GM18505 (cell line): Measurements from ENCODE around the gene AKAP6.
"Not testable (repeated sequence)": the region's sequence is repeated elsewhere in the genome, so short reads cannot be mapped to it uniquely, and the experiment has no call there.

Source experiments
- ATAC-seq: cut with Tn5 transposase; IDR thresholded peaks from one replicate; pipeline ENCODE4 v1.9.1; 2021; ENCODE audit not compliant: unreplicated experiment
- POLR2A ChIP-seq: IDR thresholded peaks from 4 replicates; pipeline ENCODE4 v1.6.1; 2011; ENCODE audit warnings: borderline replicate concordance; ENCODE audit not compliant: insufficient read depth, insufficient read length; ENCODE audit errors: extremely low read depth

The AKAP6 gene

DNA sequence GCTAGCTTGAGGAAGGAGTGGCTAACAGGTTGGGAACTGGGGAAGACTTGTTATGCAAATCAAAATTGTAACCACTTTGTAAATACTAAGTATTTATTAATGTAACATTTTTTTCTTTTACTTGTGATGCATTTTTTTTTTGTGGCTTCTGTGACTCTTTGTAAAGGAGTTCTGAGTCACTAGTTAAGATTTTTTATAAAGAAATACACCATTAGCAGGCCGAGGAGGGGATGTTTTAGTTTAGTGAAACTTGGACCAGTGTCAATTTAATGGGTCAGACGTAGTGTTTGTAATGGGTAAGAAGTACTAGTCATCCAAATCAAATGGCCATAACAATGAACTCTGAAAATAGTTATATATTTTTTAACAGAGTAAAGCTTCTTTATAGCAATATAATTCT, 43.1 kb downstream of the AKAP6 start:
- TF ChIP-seq POLR2A, result no peak

DNA sequence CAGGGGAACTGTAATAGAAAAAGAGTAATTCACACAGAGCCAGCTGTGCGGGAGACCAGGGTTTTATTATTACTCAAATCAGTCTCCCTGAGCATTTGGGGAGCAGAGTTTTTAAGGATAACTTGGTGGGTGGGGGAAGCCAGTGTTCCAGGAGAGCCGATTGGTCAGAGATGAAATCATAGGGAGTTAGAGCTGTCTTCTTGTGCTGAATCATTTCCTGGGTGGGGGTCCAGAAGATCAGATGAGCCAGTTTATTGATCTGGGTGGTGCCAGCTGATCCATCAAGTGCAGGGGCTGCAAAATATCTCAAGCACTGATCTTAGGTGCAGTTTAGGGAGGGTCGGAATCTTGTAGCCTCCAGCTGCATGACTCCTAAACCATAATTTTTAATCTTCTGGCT, 44.1 kb downstream of the AKAP6 start:
- not testable (repeated sequence) for ATAC-seq

More for the DNA sequence above, 43.1 kb downstream of the AKAP6 start:
- no peak for ATAC-seq

DNA sequence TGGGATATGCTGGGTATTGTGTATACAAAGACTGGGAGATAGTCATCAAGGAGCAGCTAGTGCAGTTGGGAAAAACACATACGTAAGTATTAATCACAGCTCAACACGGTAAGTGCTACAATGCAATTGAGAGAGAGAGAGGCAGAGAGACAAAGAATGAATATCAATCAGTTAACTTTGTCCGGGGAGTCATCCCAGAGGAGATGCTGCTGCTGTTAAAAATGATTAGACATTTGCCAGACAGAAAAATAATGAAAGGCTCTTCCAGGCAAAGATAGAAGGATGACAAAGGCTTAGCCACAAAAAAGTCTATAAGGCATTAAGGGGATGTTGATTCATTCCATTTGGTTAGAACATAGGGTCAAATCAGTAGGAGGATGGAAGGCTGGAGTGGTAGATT, 45.1 kb downstream of the AKAP6 start:
- ATAC-seq, result no peak
- TF ChIP-seq POLR2A, result no peak

DNA sequence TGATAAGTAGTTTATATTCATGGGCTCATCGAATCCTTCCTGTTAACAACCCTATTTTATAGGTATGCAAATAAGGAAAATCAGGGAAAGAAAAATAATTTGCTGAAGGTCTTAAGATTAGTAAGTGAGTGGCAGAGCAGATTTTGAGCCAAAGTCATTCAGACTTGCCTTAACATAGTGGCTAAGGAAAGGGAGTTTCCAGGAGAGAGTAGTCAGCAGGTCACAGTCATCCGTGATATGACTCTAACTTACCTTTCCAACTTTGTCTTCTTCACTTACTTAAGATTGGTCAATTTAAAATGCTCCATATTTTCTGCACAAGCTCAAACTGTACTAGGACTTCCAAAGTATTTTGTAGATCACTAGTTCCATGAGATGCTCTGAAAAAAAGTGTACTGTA, 46.6 kb downstream of the AKAP6 start:
- ATAC-seq, result no peak
- no peak for TF ChIP-seq POLR2A

DNA sequence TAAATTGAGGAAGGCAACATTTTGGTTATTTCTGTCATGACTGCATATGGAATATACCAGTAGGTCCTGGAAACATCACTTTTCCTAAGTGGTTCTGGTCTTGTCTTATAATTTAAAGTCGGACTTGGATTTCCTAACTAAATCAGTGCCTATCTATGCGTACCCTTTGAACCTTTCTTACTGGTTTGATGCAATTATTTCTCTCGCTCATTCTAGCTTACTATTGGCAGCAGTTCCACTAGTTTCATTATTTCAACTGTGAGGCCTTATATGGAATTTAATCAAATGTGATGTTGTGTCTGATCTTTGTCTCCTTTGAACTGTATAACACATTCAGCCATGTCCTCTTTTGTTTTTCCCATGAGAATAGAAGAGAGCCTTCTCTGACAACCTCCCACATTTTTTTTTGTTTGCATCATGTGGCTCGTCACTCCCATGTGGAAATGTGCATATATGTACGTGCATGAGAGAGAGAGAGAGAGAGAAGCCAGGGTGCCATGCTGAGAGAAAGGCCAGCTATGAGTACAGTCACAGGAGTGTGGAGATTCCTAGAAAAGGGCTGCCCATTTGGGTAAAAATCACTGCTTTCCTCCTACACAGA, 48.0 kb downstream of the AKAP6 start:
- ATAC-seq, result no peak
- TF ChIP-seq POLR2A, result no peak

DNA sequence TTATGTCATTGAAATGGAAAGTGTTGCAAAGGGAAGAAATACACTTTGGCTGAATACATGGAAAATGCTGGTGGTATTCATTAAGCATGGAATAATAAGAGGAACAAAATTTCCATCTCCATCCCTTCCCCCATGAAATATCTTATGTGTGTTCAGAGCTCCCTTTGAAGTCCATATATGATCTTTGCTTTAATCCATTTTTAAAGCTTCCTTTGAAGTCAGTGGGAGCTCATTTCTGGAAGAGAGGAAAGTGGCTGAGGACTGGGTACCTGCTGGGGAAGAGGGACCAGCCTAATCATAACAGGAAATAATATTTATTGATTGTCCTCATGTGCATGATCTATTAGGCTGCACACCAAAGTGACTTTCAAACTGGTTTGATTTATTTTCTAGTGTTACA, 49.2 kb downstream of the AKAP6 start:
- no peak for TF ChIP-seq POLR2A

DNA sequence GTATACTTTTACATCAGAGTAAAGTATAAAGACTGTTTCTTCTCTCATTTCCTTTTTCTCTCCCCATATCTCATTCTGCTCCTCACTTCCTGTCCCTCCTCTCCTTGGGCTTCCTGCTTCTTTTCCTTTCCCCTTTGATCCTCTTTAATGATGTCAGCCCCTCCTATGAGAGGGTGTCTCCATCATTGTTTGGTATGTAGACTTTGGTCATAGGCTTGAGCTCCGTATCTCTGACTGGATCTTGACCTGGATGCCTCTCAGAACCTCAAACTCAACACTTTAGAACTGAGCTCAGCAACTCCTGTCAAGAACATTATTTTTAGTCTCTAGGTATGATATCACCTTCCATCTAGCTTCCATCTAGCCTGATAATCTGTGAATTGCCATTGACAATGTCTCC, 50.3 kb downstream of the AKAP6 start:
- no peak for ATAC-seq

More for the DNA sequence above, 49.2 kb downstream of the AKAP6 start:
- no peak for ATAC-seq

DNA sequence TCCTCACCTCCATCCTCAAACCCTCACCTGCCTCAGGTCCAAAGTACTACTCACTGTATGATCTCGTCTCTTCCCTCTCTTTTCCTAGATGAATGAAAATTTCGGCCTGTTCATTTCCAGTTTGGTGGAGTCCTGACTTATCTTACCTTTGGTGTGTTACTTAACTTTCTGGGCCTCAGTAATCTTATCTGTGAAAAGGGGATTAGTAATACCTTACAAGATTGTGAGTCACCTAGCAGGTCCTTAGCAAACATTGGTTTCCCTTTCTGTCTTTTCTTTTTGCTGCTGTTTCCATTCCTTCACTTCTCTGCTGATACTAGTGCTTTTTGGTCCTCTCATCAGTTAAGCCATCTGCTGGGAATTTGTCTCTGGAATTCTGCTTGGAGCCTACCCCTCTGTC, 52.8 kb downstream of the AKAP6 start:
- no peak for TF ChIP-seq POLR2A
- no peak for ATAC-seq

More for the DNA sequence above, 50.3 kb downstream of the AKAP6 start:
- TF ChIP-seq POLR2A, result no peak

DNA sequence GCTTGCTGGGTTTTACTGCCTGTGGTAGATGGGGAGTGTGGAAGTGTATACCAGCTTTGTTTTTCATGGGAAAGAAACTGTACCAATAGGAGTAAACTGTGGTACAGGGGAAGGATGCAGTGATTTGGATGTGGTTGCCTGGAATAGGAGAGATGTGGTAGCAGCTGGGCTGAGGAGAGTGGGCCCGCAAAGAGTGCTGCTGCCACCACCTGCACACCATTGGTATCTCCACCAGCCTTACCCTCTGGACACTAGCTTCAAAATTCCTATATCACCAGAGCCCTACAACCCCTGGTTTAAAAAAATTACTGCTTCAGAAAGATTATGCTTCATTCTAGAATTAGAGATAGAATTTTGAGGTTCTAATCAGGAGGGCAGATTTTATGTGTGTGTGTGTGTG, 53.6 kb downstream of the AKAP6 start:
- TF ChIP-seq POLR2A, result no peak
- no peak for ATAC-seq

DNA sequence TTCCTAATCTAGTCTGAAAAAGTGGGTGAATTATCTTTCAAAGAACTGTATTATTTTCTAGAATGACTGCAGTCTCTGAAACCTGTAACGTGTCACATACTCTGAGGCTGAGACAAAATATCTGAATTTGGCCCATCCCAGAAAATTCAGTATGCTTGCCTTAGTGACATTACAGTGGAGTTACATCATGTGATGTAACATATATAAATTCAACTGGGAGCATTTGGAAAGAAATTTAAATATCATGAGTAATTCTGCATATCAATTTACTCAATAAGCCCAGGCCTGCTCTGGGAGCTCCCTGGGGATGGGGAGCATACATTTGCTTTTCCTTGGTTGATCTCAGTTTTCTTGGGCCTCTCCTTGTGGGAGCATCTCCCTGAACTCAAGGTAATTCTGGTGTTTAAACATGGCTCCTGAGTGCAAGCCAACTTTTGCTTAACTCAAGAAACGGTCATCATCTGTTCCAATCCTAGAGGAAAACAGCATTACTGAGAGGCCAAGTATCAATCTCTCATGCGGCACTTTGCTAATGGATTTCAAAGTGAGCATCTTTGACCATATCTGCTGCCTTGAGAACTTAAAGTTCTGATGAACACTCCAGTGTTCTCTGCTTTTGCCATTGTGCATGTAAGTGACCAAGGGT, 54.4 kb downstream of the AKAP6 start:
- TF ChIP-seq POLR2A, result no peak
- no peak for ATAC-seq

DNA sequence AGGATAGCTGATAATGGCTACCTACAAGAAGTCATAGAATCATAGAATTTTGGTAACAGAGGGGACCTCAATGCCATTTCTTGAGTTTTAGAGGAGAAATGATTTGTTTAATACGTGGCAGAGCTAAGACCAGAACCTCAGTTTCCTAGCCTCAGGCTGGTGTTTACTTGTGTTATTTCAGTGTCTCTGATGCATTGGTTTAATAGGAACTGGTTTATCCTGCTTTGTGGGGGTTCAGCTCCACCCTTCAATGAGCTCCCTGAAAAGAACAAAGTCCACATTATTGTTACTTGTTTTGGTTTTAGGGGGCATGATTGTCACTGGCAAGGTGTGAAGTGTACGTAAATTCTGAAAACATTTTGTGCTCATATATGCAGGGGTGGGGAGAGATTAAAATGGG, 55.4 kb downstream of the AKAP6 start:
- no peak for ATAC-seq
- TF ChIP-seq POLR2A, result no peak

DNA sequence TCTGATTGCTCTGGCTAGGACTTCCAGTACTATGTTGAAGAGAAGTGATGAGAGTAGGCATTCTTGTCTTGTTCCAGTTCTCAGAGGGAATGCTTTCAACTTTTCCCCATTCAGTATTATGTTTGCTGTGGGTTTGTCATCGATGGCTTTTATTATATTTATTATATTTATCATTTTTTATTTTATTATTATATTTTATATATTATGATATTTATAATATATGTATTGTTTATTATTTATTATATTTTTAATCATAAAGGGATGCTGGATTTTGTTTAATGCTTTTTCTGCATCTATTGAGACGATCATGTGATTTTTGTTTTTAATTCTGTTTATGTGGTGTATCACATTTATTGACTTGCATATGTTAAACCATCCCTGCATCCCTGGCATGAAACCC, 58.2 kb downstream of the AKAP6 start:
- ATAC-seq, result not testable (repeated sequence)

DNA sequence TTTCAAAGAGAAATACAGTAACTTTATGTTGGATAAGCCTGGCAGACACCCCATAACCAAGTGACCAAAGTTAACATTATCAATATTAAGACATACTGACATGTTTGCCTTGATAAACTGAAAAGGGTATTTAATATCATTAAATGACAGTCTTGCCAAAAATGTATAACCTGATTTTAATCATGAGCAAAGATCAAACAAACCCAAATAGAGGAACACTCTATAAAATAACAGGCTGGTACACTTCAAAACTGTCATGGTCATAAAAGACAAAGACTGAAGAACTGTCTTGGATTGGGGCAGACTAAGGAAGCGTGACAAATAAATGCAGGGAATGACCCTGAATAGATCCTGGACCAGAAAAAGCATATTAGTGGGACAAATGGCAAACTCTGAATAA, 64.0 kb downstream of the AKAP6 start:
- no peak for TF ChIP-seq POLR2A
- no peak for ATAC-seq

DNA sequence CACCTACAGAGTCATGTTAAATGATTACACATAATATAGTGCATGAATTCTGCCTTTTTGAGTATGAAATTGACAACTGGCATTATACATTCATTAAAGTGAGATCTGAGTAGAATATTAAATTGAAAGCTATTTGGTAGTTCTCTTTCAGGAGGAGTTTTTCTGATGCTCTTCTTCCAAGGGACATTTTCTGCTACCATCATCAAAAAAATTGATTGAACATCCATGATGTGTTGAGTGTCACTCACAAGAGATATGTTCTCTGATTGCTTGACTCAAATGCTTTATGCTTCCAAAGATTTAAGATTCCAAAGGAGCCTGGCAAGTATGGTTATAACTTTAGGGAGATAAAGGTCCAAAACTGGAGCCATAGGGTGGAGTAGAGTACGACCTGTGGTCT, 64.9 kb downstream of the AKAP6 start:
- TF ChIP-seq POLR2A, result no peak
- no peak for ATAC-seq

DNA sequence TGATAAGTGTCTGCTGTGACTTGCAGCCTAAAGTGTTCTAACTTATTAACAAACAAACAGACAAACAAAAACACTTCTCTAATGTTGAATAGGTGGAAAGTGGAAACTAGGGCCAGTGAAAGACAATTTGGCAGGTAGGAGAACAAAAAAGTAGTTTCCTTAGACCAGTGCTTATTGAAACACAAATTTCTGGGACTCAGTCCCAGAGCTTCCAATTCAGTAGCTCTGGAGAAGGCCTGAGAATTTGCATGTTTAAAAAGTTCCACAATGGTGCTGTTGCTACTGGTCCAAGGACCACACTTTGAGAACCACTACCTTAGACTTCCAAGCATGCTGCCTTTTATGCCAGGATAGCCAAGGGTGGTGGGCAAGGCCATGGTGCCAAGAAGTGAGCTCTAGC, 67.8 kb downstream of the AKAP6 start:
- no peak for TF ChIP-seq POLR2A
- ATAC-seq, result no peak
